Amygdala (tissue), 56 donors: ENCODE results near the gene PTPRZ1.

Experiments used
- DNase-seq, 56 donors: peaks; one replicate each; lab custom pipeline; 2025; lab: John Stamatoyannopoulos, UW

The PTPRZ1 gene

GRCh38 chr7:121945480-121946236 is 72.7 kb downstream of the PTPRZ1 start:
- DNase-seq: no peak

- DNase-seq: no peak
These were observed 80.2 kb downstream of the PTPRZ1 start for GRCh38 chr7:121953164-121953563.

- DNase-seq: no peak
These were observed 80.6 kb downstream of the PTPRZ1 start for GRCh38 chr7:121953601-121954000.

- no peak for DNase-seq
These were observed 81.8 kb downstream of the PTPRZ1 start for GRCh38 chr7:121954803-121955202.

- no peak for DNase-seq
These were observed 84.7 kb downstream of the PTPRZ1 start for GRCh38 chr7:121957626-121958025.

- DNase-seq: no peak
These were observed 87.7 kb downstream of the PTPRZ1 start for GRCh38 chr7:121960678-121961077.

- peak in 4 of 56 donors; percentile 0 to 4 (median 2) for DNase-seq
These were observed 88.3 kb downstream of the PTPRZ1 start for GRCh38 chr7:121961089-121961867.

GRCh38 chr7:121966276-121966934 is 93.4 kb downstream of the PTPRZ1 start:
- DNase-seq: no peak

- no peak for DNase-seq
These were observed 94.0 kb downstream of the PTPRZ1 start for GRCh38 chr7:121966935-121967332.

- DNase-seq: no peak
These were observed 112.6 kb downstream of the PTPRZ1 start for GRCh38 chr7:121985476-121986030.

GRCh38 chr7:121992068-121992467 is 119.1 kb downstream of the PTPRZ1 start:
- DNase-seq: no peak

GRCh38 chr7:121994625-121995410 is 121.9 kb downstream of the PTPRZ1 start:
- peak in 44 of 56 donors; percentile 0 to 76 (median 22) for DNase-seq

GRCh38 chr7:122006687-122007086 is 133.7 kb downstream of the PTPRZ1 start:
- DNase-seq: no peak

GRCh38 chr7:122010116-122010515 is 137.2 kb downstream of the PTPRZ1 start:
- DNase-seq: no peak

- no peak for DNase-seq
These were observed 140.1 kb downstream of the PTPRZ1 start for GRCh38 chr7:122013065-122013464.

GRCh38 chr7:122013630-122014029 is 140.7 kb downstream of the PTPRZ1 start:
- DNase-seq: no peak

GRCh38 chr7:122014697-122015096 is 141.7 kb downstream of the PTPRZ1 start:
- DNase-seq: no peak

- no peak for DNase-seq
These were observed 145.1 kb downstream of the PTPRZ1 start for GRCh38 chr7:122018032-122018431.

- no peak for DNase-seq
These were observed 154.1 kb downstream of the PTPRZ1 start for GRCh38 chr7:122027058-122027457.

- no peak for DNase-seq
These were observed 160.7 kb downstream of the PTPRZ1 start for GRCh38 chr7:122033641-122034040.
